HG02884 (cell line): Measurements from ENCODE around the gene ASPN.

ENCODE experiments used
- ATAC-seq: cut with Tn5 transposase; IDR thresholded peaks from one replicate; pipeline ENCODE4 v1.9.1; 2021; ENCODE audit warnings: mild to moderate bottlenecking, moderate library complexity; ENCODE audit not compliant: unreplicated experiment

Gene ASPN

GRCh38 chr9:92482329-92482728 is at the start of gene ASPN:
TSS of gene ASPN (minus strand) at chr9:92482506.
- no peak for ATAC-seq

GRCh38 chr9:92530893-92531292 is 48.6 kb upstream of the ASPN start:
- ATAC-seq, result no peak

GRCh38 chr9:92529124-92529523 is 46.8 kb upstream of the ASPN start:
- ATAC-seq, result no peak

GRCh38 chr9:92528522-92528849 is 46.2 kb upstream of the ASPN start:
- no peak for ATAC-seq

GRCh38 chr9:92527832-92528521 is 45.7 kb upstream of the ASPN start:
- no peak for ATAC-seq

- ATAC-seq, result no peak
These were observed 45.1 kb upstream of the ASPN start for GRCh38 chr9:92527291-92527828.

- ATAC-seq, result no peak
These were observed 43.0 kb upstream of the ASPN start for GRCh38 chr9:92525306-92525705.

- no peak for ATAC-seq
These were observed 42.6 kb upstream of the ASPN start for GRCh38 chr9:92524881-92525280.

GRCh38 chr9:92522983-92523970 is 41.0 kb upstream of the ASPN start:
- no peak for ATAC-seq

GRCh38 chr9:92520837-92521236 is 38.5 kb upstream of the ASPN start:
- no peak for ATAC-seq

GRCh38 chr9:92518199-92518598 is 35.9 kb upstream of the ASPN start:
- ATAC-seq, result no peak

GRCh38 chr9:92517046-92517445 is 34.7 kb upstream of the ASPN start:
- ATAC-seq, result no peak

GRCh38 chr9:92516521-92516920 is 34.2 kb upstream of the ASPN start:
- ATAC-seq, result no peak

- no peak for ATAC-seq
These were observed 32.3 kb upstream of the ASPN start for GRCh38 chr9:92514635-92515034.

GRCh38 chr9:92513349-92513748 is 31.0 kb upstream of the ASPN start:
- ATAC-seq, result no peak

- no peak for ATAC-seq
These were observed 30.3 kb upstream of the ASPN start for GRCh38 chr9:92512622-92513021.

- no peak for ATAC-seq
These were observed 28.4 kb upstream of the ASPN start for GRCh38 chr9:92510747-92511146.

GRCh38 chr9:92509050-92509449 is 26.7 kb upstream of the ASPN start:
- ATAC-seq, result no peak

- no peak for ATAC-seq
These were observed 25.9 kb upstream of the ASPN start for GRCh38 chr9:92508018-92508820.

- no peak for ATAC-seq
These were observed 25.2 kb upstream of the ASPN start for GRCh38 chr9:92507496-92507895.

GRCh38 chr9:92507005-92507404 is 24.7 kb upstream of the ASPN start:
- ATAC-seq, result no peak
